GM12865 (cell line): Measurements from ENCODE around the gene EIF4E2.

Experiments
- DNase-seq: peaks from one replicate; pipeline ENCODE4 v3.0.0; 2010; ENCODE audit warnings: low read depth
- H3K4me3 ChIP-seq: 2 replicates; pipeline ENCODE4 v1.5.1; 2011; ENCODE audit warnings: mild to moderate bottlenecking, low read depth, low read length, control low read depth
- CTCF ChIP-seq: IDR thresholded peaks from 2 replicates; pipeline ENCODE4 v1.5.1; 2011; ENCODE audit warnings: low read length, control low read depth, low read depth, inconsistent platforms; ENCODE audit not compliant: insufficient read depth; ENCODE audit errors: missing control alignments

The EIF4E2 gene

GRCh38 chr2:232607011-232607410 is 56.5 kb downstream of the EIF4E2 start:
- no peak for TF ChIP-seq CTCF
- H3K4me3 ChIP-seq: no peak overlapping the region
- no peak for DNase-seq

- no peak overlapping the region for H3K4me3 ChIP-seq
- TF ChIP-seq CTCF: no peak
- no peak for DNase-seq
Measured at GRCh38 chr2:232609607-232610006, 59.1 kb downstream of the EIF4E2 start.

GRCh38 chr2:232610081-232610480 is 59.6 kb downstream of the EIF4E2 start:
- TF ChIP-seq CTCF: no peak
- no peak overlapping the region for H3K4me3 ChIP-seq
- DNase-seq: no peak

GRCh38 chr2:232611061-232611460 is 60.6 kb downstream of the EIF4E2 start:
- H3K4me3 ChIP-seq: no peak overlapping the region
- no peak for DNase-seq
- TF ChIP-seq CTCF: no peak

- DNase-seq: peak; percentile 57
- peak; percentile 88 for TF ChIP-seq CTCF
- no peak overlapping the region for H3K4me3 ChIP-seq
Measured at GRCh38 chr2:232611559-232612218, 61.2 kb downstream of the EIF4E2 start.

- no peak overlapping the region for H3K4me3 ChIP-seq
- TF ChIP-seq CTCF: no peak
- no peak for DNase-seq
Measured at GRCh38 chr2:232613538-232614134, 63.1 kb downstream of the EIF4E2 start.

GRCh38 chr2:232615339-232615738 is 64.8 kb downstream of the EIF4E2 start:
- no peak for DNase-seq
- no peak for TF ChIP-seq CTCF

More at GRCh38 chr2:232615339-232615738, 64.8 kb downstream of the EIF4E2 start:
- no peak overlapping the region for H3K4me3 ChIP-seq
